ENCODE results near the gene DNAJB4.

DNAJB4 gene

DNA sequence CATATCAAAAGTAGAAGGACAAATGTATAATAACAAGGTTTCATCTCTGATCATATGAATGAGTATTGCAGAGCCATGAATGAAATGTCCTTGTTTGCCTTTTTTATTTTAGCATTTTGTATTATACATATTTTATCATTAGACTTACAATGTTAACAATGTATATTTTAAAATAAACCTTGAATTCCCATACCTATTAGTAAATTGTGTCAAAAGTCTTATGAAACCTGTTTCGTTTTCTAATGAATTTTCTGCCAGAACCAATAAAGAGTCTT is 646 bp downstream of the DNAJB4 start:
- DNase-seq (ENCODE audit: low spot score): no peak
- TF ChIP-seq, protein P1, sequence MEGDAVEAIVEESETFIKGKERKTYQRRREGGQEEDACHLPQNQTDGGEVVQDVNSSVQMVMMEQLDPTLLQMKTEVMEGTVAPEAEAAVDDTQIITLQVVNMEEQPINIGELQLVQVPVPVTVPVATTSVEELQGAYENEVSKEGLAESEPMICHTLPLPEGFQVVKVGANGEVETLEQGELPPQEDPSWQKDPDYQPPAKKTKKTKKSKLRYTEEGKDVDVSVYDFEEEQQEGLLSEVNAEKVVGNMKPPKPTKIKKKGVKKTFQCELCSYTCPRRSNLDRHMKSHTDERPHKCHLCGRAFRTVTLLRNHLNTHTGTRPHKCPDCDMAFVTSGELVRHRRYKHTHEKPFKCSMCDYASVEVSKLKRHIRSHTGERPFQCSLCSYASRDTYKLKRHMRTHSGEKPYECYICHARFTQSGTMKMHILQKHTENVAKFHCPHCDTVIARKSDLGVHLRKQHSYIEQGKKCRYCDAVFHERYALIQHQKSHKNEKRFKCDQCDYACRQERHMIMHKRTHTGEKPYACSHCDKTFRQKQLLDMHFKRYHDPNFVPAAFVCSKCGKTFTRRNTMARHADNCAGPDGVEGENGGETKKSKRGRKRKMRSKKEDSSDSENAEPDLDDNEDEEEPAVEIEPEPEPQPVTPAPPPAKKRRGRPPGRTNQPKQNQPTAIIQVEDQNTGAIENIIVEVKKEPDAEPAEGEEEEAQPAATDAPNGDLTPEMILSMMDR (IDR thresholded peaks at IDR 0.05; ENCODE audit: extremely low read depth, missing control alignments): no peak

DNA sequence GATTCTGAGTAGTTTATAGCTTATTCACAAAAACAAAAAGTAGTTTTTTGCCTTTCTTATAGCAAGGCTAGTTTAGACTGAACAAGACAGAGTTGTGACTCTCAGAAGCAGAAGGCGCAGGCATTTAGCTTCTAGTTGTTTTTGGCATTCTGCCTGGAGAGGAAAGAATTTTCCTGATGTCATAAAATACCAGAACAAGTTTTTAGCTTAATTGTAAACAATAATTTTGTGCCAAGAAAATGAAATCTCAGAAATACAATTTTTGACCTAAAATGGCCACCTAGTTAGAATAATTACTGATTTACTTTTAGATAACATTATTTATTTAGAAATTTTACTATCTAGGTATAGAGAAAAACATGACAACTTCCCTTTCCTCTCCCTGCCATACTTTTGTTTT is 1.0 kb downstream of the DNAJB4 start:
- TF ChIP-seq, protein P1 (IDR thresholded peaks at IDR 0.05; ENCODE audit: extremely low read depth, missing control alignments): no peak
- DNase-seq (ENCODE audit: low spot score): no peak

- TF ChIP-seq, protein P1 (IDR thresholded peaks at IDR 0.05; ENCODE audit: extremely low read depth, missing control alignments): no peak
- no peak for DNase-seq (ENCODE audit: low spot score)
Measured at GRCh38 chr1:78006521-78006920, 1.8 kb downstream of the DNAJB4 start.

DNA sequence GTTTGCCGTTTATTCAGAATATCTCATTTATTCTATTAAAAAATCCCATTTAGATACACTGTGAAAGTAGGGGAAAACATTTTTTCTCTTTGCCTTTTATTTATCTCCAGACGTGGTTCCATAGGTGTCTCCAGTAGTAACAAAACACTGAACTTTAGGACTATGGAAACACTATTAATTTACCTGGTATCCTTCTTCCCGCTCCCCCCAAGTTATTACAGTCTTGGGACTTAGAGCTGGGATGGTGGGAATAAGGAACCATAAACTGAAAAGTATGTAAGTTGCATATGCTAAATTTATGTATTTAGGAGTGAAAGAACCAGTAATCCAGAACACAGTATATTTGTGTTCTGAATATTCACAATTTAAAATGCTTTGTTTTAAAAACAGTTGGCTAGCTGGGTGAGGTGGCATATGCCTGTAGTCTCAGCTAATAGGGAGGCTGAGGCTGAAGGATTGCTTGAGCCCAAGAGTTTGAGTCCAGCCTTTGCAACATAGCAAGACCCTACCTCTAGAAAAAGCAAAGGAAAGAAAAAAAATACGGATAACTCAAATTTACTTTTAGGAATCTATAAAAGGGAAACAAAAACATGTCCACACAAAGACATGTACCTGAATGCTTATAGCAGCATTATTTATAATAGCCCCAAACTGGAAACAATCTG is 3.1 kb downstream of the DNAJB4 start:
- DNase-seq (ENCODE audit: low spot score): no peak
- TF ChIP-seq, protein P1 (IDR thresholded peaks at IDR 0.05; ENCODE audit: extremely low read depth, missing control alignments): no peak

- TF ChIP-seq, protein P1 (IDR thresholded peaks at IDR 0.05; ENCODE audit: extremely low read depth, missing control alignments): no peak
- DNase-seq (ENCODE audit: low spot score): no peak
Measured at GRCh38 chr1:78009276-78009675, 4.5 kb downstream of the DNAJB4 start.

DNA sequence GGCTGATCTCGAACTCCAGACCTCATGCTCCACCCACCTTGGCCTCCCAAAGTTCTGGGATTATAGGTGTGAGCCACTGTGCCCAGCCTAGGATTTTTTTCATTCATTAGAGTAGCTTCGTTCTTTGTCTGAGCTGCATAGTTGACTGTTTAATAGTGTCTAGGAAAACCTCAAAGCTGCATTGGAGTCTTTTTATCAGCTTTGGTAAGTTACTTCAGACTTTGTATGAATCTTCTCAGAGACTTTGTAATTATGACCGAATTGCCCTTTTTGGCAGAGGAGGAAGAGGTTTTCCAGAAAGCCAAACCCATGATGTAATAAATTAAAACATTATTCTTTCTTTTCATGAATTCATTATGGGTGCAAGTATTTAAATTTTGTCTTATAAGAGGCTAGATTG is 5.1 kb downstream of the DNAJB4 start:
- no peak for DNase-seq (ENCODE audit: low spot score)

GRCh38 chr1:78011050-78011449 is 6.3 kb downstream of the DNAJB4 start:
- TF ChIP-seq, protein P1 (IDR thresholded peaks at IDR 0.05; ENCODE audit: extremely low read depth, missing control alignments): no peak
- no peak for DNase-seq (ENCODE audit: low spot score)

More for the DNA sequence above, 5.1 kb downstream of the DNAJB4 start:
- TF ChIP-seq, protein P1 (IDR thresholded peaks at IDR 0.05; ENCODE audit: extremely low read depth, missing control alignments): no peak
